ENCODE data around the gene BANP.
A peak's percentile ranks its signal among the peaks of the same experiment; 100 is the strongest.
"Not testable (repeated sequence)": the region's sequence is repeated elsewhere in the genome, so short reads cannot be mapped to it uniquely, and the experiment has no call there.

Gene BANP

DNA sequence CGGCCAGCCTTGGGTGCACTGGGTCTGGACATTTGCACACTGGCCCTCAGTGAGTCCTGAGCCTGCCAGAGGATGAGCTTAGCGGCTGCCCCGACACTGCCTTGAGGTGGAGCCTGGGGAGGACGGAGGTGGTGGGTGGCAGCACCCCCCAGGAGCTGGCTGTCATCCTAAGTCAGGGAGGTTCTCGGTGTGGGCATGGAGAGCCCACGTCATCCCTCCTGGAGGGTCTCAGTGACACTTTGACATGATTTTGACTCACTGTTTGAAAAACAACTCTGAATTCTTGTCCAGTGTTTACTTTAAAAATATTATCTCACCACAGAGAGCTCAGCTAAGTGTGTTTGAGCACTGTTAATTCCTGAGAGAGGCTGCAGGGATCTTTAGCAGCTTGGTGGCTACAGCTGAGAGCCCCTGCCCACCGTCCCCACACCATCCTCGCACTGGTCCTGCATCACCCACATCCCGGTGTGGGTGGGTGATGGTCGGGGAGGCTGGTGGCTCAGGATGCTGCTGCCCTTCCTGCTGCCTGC, 63.1 kb downstream of the BANP start:
- no peak for DNase-seq

DNA sequence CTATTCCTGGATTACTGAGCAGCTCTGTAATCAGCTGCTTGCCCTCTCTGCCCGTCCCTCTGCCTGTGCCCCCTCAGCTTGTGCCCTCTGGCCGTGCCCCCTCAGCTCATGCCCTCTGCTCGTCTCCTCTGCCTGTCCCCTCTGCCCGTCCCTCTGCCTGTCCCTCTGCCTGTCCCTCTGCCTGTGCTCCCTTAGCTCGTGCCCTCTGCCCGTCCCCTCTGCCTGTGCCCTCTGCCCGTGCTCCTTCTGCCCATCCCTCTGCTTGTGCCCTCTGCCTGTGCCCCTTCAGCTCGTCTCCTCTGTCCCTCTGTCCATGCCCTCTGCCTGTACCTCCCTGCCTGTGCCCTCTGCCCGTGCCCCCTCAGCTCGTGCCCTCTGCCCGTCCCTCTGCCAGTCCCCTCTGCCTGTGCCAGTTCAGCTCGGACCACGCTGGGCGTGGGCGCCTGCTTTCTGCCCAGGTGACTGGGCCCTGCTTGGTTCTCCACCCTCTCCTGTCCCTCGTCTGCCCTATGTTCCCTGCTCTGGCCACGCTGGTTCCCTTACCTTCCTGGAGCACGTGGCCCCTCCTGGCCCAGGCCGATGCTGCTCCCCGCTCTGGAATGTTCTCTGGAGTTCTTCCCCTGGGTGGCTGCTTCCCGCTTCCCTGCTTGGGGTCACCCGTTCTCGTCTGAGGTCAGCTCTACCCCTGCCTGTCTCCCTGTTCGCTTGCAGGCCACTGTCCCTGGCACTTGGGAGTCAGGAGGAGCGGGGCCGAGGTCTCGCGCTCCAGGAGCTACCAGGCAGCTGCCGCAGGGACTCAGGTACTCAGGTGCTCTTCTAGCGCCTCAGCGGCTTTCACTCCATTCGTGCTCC, 63.9 kb downstream of the BANP start:
- no peak for DNase-seq

DNA sequence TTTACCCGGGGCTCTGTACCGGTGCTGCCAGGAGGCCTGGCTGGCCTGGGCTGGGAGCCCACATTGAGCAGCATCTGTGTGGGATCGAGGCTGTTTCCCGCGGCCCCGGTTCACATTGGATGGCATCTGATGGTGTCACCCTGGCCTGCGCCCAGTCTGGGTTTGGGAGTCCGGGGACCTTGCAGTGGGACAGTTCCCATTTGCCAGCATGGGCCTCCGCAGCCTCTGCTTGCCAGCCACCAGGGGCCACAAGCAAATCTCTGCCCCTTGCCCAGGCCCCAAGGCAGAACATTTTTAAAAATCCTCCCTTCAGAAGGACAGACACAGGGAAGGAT, 64.5 kb downstream of the BANP start:
- DNase-seq = no peak

DNA sequence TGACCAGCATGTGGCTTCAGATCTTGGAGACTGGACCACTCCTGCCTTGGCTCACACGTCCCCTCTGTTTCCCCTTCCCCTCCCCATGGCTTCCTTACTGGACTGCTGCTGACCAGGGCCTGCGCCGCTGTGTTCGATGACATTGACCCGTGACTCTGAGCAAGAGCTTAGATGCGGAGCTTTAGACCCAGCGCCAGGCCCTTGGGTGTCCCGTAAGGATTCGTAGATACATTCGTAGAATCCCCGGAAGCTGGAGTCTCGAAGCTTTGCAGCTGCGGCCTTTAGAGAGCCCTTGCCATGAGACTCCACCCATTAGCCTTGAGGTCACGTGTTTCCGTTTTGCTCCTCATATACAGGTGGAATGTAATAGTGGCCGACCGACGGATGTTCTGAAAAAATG, 65.2 kb downstream of the BANP start:
- DNase-seq = not testable (repeated sequence)

DNA sequence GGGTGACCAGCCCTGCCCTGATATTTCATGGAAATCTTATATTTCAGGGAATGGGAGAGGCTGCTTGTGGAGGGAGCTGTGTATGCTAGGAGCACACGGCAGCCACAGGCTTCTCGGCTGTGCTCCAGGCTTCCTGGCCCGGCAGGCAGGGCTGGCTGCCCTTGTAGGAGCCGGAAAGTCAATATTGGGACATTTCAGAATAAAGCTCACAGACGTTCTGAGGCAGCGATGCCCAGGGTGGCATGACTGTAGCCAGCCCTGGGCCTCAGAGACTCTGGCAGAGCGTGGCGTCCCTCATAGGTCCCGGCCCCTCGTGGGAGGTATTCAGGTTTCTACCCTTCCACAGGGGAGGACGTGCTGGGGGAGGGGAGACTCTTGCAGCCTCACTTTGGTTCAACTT, 65.7 kb downstream of the BANP start:
- peak in 1 of 51 donors; percentile 9 for DNase-seq

DNA sequence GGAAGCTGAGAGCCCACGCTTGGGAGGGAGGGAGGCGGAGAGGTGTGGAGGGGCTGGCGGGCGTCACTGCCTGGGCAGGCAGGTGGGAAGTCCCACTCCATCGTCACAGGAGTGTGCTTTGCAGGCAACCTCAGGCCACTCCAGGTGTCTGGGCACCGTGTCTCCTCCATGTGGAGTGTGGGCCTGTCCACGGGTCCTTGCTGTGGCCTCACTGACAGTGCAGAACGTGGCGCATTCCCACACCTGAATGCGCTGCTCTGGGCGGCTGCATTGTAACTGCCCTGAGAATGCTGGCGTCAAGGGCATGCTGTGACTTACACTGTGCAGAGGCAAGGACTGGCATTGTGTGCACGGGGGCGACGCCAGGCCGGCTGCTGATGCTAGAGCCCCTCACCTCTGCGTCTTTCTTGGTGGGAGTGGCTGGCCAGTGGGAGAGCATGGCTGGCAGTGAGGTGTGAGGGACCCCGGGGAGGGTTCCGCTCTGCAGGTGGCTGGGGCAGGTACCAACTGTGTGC, 66.4 kb downstream of the BANP start:
- no peak for DNase-seq

DNA sequence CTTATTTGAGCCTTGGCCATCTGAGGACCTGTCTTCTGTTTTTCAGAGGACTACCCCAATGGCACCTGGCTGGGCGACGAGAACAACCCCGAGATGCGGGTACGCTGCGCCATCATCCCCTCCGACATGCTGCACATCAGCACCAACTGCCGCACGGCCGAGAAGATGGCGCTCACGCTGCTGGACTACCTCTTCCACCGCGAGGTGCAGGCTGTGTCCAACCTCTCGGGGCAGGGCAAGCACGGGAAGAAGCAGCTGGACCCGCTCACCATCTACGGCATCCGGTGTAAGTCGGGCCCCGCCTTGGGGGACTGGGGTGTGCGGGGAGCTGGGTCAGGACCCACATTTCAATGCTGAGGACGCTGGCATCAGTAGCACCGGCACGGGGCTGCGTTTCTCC, 67.1 kb downstream of the BANP start:
- not testable (repeated sequence) for DNase-seq

DNA sequence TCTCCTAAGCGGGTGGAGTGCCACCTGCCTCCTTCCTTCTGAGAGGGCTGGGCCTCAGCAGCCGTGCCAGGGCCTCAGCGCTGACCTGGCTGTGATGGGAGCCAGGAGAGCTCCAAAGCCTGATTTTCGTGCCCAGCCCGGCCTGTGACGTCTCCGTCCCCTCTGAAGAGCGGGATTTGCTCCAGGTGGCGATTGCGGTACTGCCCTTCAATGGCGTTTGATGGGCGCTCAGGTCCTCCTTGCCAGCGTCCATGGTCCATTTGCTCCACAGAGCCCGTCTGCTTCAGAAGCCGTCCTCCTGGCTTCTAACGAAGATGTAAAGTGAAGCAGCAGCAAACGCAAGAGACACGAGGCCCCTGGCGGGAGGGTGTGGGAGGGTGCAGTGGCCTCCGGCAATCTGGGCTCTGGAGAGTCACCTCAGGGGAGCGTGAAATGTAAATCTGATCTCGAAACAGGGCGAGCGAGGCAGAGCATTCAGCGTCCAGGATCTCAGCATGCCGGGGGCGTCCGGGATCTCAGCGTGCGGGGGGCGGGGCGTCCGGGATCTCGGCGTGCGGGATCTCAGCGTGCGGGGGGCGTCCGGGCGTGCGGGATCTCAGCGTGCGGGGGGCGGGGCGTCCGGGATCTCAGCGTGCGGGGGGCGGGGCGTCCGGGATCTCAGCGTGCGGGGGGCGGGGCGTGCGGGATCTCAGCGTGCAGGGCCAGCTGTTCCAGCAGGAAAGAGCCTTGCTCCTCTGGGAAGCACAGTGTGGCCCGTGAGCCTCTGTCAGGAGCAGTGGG, 68.0 kb downstream of the BANP start:
- peak in 1 of 51 donors; percentile 16 for DNase-seq

DNA sequence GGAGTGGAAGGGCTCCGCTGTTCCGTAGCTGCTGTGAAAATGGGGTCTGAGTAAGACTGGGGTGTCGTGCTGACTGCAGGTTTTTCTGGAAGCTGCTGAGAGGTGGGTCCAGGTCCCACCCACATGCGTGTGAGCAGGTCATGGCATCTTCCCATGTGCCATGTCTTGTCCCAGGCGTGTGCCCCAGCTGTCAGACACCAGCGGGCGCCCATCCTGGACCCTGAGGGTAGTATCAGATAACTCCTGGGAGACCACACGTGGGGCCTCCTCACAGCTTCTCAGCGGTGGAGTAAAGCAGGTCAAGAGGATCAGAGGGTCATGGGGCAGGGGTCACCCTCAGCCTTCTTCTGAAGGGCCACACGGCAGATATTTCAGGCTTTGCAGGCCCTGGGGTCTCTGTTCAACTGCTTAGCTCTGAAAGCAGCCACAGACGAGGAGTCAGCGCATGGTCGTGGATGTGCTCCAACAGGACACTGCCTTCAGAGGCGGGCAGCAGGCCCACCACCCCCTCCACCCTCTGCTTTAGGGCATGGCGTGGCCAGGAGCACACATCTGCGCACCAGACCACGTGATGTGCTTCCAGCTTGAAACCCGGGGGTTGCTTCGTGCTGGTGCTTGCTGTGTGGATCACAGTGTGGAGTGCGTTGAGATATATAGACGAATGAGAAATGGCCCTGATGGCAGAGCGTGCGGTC, 68.7 kb downstream of the BANP start:
- DNase-seq = no peak

DNA sequence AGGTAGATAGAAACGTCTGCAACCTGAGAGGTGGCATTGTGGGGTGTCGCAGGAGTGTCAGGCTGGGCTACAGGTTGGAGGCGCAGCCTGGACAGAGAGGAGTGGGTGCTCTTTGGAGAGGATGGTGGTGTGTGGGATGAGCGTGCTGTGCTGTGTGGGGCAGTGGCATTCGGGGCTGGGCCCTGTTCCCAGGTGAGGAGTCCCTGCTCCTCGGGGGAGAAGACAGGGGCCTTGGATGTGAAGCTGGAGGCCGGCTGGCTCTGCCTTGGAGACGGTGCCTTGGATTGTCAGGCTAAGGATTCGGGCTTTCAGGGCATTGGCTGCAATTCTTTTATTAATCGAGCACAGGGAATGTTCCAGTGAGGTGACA, 69.3 kb downstream of the BANP start:
- no peak for DNase-seq

DNA sequence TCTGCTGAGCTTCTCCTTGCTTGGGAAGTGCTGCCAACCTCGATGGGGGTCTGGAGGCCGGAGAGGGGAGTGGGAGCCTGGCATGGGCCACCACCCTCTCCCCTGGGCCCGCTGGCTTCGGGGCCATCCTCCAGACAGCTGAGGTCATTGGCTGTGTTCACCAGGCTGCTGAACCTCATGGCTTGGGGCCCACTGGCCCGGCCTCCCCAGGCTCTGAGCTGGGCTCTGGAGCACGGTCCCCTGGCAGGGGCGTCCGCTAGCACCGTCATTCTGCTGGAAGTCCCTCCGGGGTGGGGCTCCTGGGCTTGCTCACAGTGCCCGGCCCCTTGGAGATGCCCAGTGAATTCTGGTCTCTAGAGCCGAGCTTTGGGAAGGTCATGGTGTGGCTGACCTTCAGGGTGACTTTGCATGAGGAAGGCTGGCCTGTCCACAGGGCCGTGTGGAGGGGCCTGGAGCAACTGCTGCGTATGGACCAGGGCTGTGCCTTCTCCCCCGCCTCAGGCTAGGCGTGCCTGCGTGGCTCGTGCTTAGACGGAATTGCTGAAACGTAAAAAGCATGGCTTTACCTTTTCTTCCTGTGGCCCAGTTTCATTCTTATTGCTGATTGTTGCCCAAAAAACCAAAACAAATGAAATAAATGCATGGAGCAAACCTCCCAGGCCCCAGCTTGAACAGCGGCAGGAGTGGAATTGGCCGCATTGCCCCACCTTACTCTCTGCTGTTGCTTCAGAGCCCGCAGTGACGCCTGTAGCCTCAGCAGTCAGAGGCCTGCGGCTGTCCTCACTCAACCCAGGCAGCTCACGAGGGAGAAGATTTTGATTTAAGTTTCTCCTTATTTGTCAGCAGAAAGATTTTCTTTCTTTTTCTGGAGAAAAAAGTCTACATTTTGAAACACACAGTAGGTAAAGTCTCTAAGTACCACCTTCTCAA, 70.1 kb downstream of the BANP start:
- peak in 1 of 51 donors; percentile 12 for DNase-seq

DNA sequence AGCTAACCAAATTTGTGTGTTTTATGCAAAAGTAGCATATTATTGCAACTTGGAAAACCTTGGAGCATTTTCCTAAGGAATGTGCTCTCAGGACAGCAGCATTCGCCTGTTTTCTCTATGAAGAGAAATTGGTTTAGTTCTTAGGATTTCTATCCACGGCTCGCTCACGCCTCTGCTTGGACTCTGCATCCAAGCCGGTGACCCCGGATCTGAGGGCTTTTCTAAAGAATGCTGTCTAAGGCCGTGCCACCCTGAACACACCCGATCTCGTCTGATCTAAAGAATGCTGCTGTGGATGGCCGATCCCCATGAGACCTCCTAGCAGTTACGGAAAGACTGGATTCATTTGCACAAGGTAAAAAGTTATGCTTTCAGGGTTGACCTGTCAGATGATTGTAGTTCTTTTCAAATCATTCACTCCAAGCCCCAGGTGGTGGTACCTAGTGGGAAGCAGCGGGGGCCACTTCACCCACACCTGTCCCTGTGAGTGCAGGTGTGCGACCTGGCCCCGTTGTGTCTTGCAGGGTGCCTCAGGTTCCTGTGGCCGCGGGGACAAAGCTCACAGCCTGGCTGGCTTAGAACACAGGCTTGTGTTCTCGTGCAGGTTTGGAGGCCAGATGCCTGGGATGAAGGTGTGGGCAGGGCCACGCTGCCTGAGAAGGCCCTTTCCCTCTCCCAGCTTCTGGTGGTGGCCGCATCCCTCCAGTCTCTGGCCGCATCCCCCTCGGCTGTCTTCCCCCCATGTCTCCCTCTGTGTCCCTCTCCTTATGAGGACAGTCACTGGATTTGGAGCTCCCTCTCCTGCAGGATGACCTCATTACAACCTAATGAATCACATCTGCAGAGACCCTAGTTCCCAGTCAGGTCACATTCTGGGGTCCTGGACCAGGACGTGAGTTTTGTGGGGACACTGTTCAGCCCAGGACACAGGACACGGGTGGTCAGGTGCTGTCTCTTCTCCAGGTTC, 71.1 kb downstream of the BANP start:
- DNase-seq = no peak

DNA sequence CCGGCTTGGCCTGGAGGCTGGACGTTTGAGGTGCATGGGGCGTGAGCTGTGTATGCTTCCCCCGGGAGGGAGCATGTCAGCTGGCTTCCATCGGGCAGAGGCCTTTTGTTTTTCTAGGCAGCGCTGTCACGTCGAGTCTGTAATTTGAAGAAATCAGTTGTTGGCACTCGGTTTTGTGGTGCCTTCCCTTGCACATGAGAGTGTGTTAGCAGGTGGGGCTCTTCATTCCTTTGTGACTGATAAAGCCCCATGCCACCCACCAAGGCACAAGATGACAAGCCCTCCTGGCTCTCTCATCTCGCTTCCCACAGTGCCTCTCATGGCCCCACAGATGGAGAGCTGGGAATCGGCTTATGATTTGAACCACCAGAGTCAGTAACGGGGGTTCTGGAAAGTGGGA, 72.1 kb downstream of the BANP start:
- no peak for DNase-seq

DNA sequence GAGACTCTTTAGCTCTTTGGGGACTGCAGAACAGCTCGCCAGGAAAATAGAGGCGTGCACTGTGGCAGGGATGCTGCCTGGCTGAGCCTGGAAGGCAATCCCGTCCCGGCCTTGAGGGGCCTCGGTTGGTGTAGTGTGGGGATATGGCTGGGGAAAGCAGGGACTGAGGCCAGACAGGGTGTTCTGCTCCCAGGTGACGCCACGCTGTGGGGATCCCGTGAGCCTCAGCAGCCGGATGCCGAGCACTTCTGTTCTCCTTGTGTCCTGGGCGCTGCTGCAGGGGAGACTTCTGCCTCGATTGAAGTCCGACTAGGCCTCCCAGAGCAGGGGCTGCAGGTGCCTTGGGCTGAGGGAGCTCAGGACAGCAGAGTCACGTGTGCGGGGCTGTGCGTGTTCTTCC, 72.6 kb downstream of the BANP start:
- no peak for DNase-seq

DNA sequence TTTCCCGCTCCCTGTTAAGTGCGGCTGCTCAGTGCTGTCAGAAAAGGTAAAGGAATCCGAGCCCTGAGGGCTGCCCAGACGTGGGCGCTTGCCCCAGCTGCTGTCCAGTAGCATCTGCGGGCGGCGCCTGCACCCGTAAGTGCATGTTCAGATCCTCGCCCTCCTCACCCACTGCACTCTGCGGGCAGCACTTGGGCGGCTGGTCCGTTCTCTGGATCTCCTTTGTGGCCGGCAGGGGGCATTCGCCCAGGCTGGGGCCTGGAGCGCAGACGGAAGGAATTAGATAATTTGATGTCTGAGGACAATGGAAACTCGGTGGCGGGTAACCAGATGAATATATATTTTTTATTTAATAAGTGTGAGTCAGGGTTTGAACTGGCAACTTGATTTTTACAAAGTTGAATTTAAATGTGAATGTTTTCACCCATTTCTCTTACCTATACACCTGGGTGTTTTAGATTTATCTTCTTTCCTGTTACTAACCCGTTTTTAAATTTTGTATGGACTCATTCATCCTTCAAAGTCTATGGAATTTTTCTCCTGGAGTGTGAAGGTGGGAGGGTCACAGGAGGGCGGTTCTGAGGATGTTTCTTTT, 73.4 kb downstream of the BANP start:
- DNase-seq = peak in 7 of 51 donors; percentile 7 to 27 (median 15)

DNA sequence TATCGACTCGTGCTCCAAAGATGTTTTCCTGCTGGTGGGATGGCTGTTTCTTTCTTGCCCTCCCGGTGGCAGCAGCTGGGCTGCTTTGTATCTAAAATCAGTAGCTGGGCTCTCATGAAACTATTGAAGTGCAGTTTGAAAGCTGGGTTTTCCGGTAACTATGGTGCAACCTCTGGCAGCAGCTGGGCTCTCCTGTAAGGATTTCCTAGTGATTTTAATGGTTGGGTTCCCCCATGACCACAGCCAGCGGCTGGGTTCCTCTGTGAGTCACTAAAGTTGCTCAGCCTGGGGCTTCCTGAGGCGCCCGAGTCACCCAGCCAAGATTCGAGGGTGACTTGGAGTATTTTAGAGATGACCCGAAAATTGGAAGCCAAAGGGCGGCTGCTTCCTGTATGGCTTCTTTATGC, 73.9 kb downstream of the BANP start:
- DNase-seq = not testable (repeated sequence)

DNA sequence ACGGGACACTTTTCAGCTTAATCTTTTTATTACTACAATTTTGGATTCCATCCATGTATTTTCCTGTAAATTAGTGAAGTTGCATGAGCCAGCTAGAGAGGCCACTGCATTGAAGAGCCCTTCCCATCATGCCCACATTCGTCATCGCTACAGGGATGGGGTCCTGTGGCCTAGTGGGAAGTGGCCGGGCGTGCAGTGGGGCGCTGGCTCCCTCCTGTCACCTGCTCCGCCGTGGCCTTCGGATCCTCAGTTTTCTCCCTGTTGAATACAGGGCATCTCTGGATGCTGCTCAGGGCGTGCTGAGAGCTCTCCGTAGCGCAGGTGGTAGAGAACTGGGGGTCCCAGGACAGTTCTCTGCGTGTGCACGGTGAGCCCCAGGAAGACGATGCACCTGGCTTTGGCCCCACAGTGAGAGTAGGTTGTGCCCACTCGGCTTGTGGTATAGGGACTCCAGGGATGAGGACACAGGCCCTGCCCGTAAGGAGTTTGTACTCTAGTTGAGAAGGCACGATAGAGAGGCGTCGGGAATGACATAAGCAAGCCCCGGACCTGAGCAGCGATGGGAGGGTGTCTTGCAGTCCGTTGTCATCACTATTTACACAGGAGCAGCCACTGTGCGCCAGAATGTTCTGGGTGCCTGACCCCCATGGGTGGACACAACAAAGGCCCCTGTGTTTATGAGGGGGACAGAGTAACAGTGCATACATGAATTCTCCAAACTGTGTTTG, 74.8 kb downstream of the BANP start:
- DNase-seq = not testable (repeated sequence)
